NCI-H748 (cell line): ENCODE measurements around the gene CGB2.

ENCODE experiments used
- DNase-seq: peaks from one replicate; lab custom pipeline; 2025; ENCODE audit not compliant: unreplicated experiment; lab: John Stamatoyannopoulos, UW

The CGB2 gene

GRCh38 chr19:49031642-49032301, at the start of gene CGB2:
TSS of gene CGB2 (plus strand) at chr19:49031890. CDS start at chr19:49032096, 206 bp downstream.
- DNase-seq, result peak; percentile 75

- DNase-seq, result no peak
Observed at GRCh38 chr19:48982280-48982679, 49.4 kb upstream of the CGB2 start.

- DNase-seq, result no peak
Observed at GRCh38 chr19:48985711-48986110, 46.0 kb upstream of the CGB2 start.

GRCh38 chr19:48986211-48986610, 45.5 kb upstream of the CGB2 start:
- DNase-seq, result no peak

- DNase-seq, result no peak
Observed at GRCh38 chr19:48987323-48987722, 44.4 kb upstream of the CGB2 start.

GRCh38 chr19:48988286-48988685, 43.4 kb upstream of the CGB2 start:
- no peak for DNase-seq

- no peak for DNase-seq
Observed at GRCh38 chr19:48988860-48989259, 42.8 kb upstream of the CGB2 start.

- no peak for DNase-seq
Observed at GRCh38 chr19:48989701-48990291, 41.9 kb upstream of the CGB2 start.

- DNase-seq, result no peak
Observed at GRCh38 chr19:48990400-48990799, 41.3 kb upstream of the CGB2 start.

GRCh38 chr19:48991011-48991609, 40.6 kb upstream of the CGB2 start:
- no peak for DNase-seq

GRCh38 chr19:48991873-48992580, 39.7 kb upstream of the CGB2 start:
- DNase-seq, result no peak

GRCh38 chr19:48992581-48993174, 39.0 kb upstream of the CGB2 start:
- peak; percentile 77 for DNase-seq

- DNase-seq, result peak; percentile 100
Observed at GRCh38 chr19:48993175-48994034, 38.3 kb upstream of the CGB2 start, which contains the start of the genes GYS1 and RUVBL2. TSS of gene GYS1 (minus strand) at chr19:48993309. CDS start at chr19:48993112, 197 bp downstream. TSS of gene RUVBL2 (plus strand) at chr19:48993887. CDS start at chr19:48993912, 25 bp downstream.

- peak; percentile 47 for DNase-seq
Observed at GRCh38 chr19:48994035-48994386, 37.7 kb upstream of the CGB2 start.

- peak; percentile 69 for DNase-seq
Observed at GRCh38 chr19:48997972-48998371, 33.7 kb upstream of the CGB2 start.

- DNase-seq, result peak; percentile 45
Observed at GRCh38 chr19:48999481-49000325, 32.0 kb upstream of the CGB2 start.

- DNase-seq, result no peak
Observed at GRCh38 chr19:49004133-49004532, 27.6 kb upstream of the CGB2 start.

- no peak for DNase-seq
Observed at GRCh38 chr19:49004964-49005614, 26.6 kb upstream of the CGB2 start.

GRCh38 chr19:49006905-49007304, 24.8 kb upstream of the CGB2 start:
- DNase-seq, result no peak
